Measurements from ENCODE around the gene BEND5.

The BEND5 gene

DNA sequence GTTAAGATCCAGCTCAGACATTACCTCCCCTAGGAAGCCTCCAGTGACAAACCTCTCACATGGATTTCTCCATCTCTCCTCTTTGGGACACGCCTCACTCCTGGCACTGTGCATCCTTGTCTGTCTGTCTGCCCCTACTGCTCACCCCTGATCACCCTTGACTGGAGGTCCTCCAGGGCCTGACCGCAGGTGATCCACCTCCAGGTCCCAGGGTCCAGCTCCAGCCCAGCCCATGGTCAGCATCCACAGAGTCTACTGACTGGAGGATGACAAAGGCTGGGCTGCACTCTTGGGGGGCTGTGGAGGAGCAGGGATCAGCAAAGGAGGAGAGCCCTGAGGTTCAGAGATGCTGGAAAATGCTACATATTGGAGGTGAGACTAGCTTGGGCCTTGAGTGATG lies 65.8 kb downstream of the BEND5 start:
- peaks cover 0 to 2% (median 0%) of the 10 kb centered on the region in 5 donors for H3K27me3 ChIP-seq (ENCODE audit: control insufficient read depth in 5 of 5, insufficient read depth in 4 of 5, low read length in 5 of 5)
- H3K36me3 ChIP-seq (ENCODE audit: control insufficient read depth in 5 of 5, insufficient read depth in 5 of 5, low read length in 5 of 5) = no peaks in the 10 kb centered on the region
- no peaks in the 10 kb centered on the region for H3K9me3 ChIP-seq (ENCODE audit: control insufficient read depth in 5 of 5, low read length in 5 of 5)
- no peak overlapping the region for H3K4me3 ChIP-seq (ENCODE audit: low read depth in 1 of 5, low read length in 5 of 5)
- no peak overlapping the region for H3K9ac ChIP-seq (ENCODE audit: low read length in 5 of 5)
- H3K27ac ChIP-seq (ENCODE audit: low read depth, low read length) = no peak overlapping the region
- no peaks in the 10 kb centered on the region for H3K4me1 ChIP-seq (ENCODE audit: control insufficient read depth in 5 of 5, insufficient read depth in 5 of 5, low read length in 5 of 5)

DNA sequence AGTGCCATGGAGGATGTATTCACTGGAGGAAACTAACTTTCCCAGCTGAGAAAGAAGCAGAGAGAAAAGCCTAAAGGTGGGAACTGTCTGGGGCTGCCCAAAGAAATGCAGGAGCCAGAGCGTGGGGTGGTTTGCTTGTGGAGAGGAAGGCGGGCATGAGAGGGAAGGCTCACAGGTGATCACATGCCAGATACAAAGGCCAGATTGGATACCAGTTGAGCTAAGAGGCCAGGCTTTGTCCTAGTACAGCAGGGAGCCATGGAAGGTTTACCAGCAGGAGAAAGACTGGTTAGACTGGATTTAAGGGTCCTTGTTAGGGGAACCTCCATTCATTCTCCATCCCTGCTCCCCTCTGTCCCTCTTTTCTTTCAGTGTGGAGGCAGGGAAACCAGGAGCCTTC lies 66.4 kb downstream of the BEND5 start:
- peaks cover 0 to 2% (median 0%) of the 10 kb centered on the region in 5 donors for H3K27me3 ChIP-seq (ENCODE audit: control insufficient read depth in 5 of 5, insufficient read depth in 4 of 5, low read length in 5 of 5)
- no peak overlapping the region for H3K4me3 ChIP-seq (ENCODE audit: low read depth in 1 of 5, low read length in 5 of 5)
- H3K9ac ChIP-seq (ENCODE audit: low read length in 5 of 5) = no peak overlapping the region
- H3K36me3 ChIP-seq (ENCODE audit: control insufficient read depth in 5 of 5, insufficient read depth in 5 of 5, low read length in 5 of 5) = no peaks in the 10 kb centered on the region
- H3K9me3 ChIP-seq (ENCODE audit: control insufficient read depth in 5 of 5, low read length in 5 of 5) = no peaks in the 10 kb centered on the region
- H3K4me1 ChIP-seq (ENCODE audit: control insufficient read depth in 5 of 5, insufficient read depth in 5 of 5, low read length in 5 of 5) = no peaks in the 10 kb centered on the region
- H3K27ac ChIP-seq (ENCODE audit: low read depth, low read length) = no peak overlapping the region

DNA sequence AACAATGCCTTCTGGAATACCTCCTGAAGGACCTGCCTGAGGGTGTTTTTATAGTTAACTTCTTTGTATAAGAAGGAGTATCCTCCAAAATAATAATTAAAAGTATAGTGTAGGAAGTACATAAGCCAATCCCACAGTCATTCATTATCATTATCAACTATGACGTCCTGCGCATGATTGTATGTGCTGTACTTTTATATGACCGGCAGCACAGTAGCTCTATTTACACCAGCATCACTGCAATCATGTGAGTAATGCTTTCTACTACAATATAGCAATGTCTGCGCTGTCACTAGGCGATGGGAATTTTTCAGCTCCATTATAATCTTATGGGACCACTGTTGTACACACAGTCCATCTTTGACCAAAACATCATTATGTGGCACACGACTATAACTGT lies 72.0 kb downstream of the BEND5 start:
- Histone ChIP-seq H3K4me1 (ENCODE audit: control insufficient read depth in 5 of 5, insufficient read depth in 5 of 5, low read length in 5 of 5) (no peaks in the 10 kb centered on the region), H3K27ac (ENCODE audit: low read depth, low read length) (no peak overlapping the region), H3K9ac (ENCODE audit: low read length in 5 of 5) (no peak overlapping the region), H3K9me3 (ENCODE audit: control insufficient read depth in 5 of 5, low read length in 5 of 5) (no peaks in the 10 kb centered on the region), H3K27me3 (ENCODE audit: control insufficient read depth in 5 of 5, insufficient read depth in 4 of 5, low read length in 5 of 5) (no peaks in the 10 kb centered on the region), H3K36me3 (ENCODE audit: control insufficient read depth in 5 of 5, insufficient read depth in 5 of 5, low read length in 5 of 5) (no peaks in the 10 kb centered on the region), H3K4me3 (ENCODE audit: low read depth in 1 of 5, low read length in 5 of 5) (no peak overlapping the region)

DNA sequence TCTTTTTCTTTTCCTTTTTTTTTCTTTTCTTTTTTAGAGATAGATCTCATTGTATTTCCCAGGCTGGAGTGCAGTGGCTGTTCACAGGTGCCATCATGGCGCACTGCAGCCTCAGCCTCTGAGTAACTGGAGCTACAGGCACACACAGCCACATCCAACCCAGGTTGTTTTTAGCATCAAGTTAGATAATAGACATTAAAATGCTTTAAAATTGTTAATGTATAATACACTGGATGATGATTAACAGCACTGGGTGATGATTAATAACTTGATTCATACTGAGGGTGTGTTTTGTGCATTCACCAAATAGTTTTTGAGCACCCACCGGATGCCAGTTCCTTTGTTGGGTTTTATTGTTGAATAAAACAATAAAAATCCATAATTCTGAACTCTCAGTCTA lies 75.2 kb downstream of the BEND5 start:
- no peak overlapping the region for H3K27ac ChIP-seq (ENCODE audit: low read depth, low read length)
- H3K36me3 ChIP-seq (ENCODE audit: control insufficient read depth in 5 of 5, insufficient read depth in 5 of 5, low read length in 5 of 5) = no peaks in the 10 kb centered on the region
- H3K4me1 ChIP-seq (ENCODE audit: control insufficient read depth in 5 of 5, insufficient read depth in 5 of 5, low read length in 5 of 5) = no peaks in the 10 kb centered on the region
- H3K27me3 ChIP-seq (ENCODE audit: control insufficient read depth in 5 of 5, insufficient read depth in 4 of 5, low read length in 5 of 5) = peaks cover 0 to 4% (median 0%) of the 10 kb centered on the region in 5 donors
- H3K9me3 ChIP-seq (ENCODE audit: control insufficient read depth in 5 of 5, low read length in 5 of 5) = no peaks in the 10 kb centered on the region
- H3K4me3 ChIP-seq (ENCODE audit: low read depth in 1 of 5, low read length in 5 of 5) = no peak overlapping the region
- H3K9ac ChIP-seq (ENCODE audit: low read length in 5 of 5) = no peak overlapping the region

DNA sequence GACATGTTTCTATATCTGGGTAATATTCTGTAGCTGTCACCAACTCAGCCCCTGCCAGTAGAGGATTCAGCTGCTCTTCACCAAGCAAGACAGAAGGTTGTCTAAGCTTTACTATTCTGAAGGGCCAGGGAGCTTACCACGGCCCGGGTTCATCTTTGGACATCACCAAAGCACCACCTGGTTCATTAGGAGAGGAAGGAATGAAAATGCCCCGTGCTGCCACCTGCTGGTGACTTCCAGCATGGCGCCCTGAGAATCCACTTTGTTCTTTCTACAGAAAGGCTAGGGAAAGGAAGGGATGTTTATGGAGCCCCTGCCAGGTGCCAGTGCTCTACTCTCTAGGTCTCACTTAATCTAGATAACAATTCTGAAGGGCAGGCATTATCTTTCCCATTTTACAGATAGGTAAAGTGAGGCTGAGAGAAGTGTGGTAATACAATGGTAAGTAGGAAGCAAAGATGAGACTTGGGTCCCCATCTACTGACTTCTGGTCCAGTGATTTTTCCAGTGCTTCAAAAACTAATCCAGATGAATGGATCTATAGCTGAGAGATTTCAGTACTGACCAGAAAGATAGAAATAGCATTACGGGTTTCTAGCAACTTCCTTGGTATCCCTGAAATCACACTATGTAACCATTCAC lies 79.5 kb downstream of the BEND5 start:
- no peaks in the 10 kb centered on the region for H3K9me3 ChIP-seq (ENCODE audit: control insufficient read depth in 5 of 5, low read length in 5 of 5)
- H3K27me3 ChIP-seq (ENCODE audit: control insufficient read depth in 5 of 5, insufficient read depth in 4 of 5, low read length in 5 of 5) = peaks cover 0 to 10% (median 6%) of the 10 kb centered on the region in 5 donors
- no peak overlapping the region for H3K9ac ChIP-seq (ENCODE audit: low read length in 5 of 5)
- no peak overlapping the region for H3K27ac ChIP-seq (ENCODE audit: low read depth, low read length)
- H3K4me3 ChIP-seq (ENCODE audit: low read depth in 1 of 5, low read length in 5 of 5) = no peak overlapping the region
- no peaks in the 10 kb centered on the region for H3K4me1 ChIP-seq (ENCODE audit: control insufficient read depth in 5 of 5, insufficient read depth in 5 of 5, low read length in 5 of 5)
- no peaks in the 10 kb centered on the region for H3K36me3 ChIP-seq (ENCODE audit: control insufficient read depth in 5 of 5, insufficient read depth in 5 of 5, low read length in 5 of 5)

DNA sequence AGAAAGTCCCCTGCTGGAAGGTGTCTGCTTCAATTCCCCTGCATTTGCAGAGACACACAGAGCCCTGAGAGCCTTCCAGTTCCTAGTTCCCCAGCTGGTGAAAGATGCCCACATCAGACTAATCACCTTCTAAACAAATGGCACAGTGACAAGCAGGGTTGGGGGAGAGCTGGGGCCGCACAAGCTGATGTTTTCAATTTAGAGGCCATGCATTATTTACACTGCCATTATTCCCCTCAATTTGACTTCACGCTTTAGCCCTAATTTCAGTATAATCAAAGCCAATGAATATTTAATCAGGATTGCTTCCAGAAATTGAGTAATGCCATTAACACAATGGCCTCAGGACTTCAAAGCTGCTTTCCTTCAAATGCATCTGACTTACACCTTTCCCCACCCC lies 81.5 kb downstream of the BEND5 start:
- no peaks in the 10 kb centered on the region for H3K36me3 ChIP-seq (ENCODE audit: control insufficient read depth in 5 of 5, insufficient read depth in 5 of 5, low read length in 5 of 5)
- peaks cover 0 to 10% (median 6%) of the 10 kb centered on the region in 5 donors for H3K27me3 ChIP-seq (ENCODE audit: control insufficient read depth in 5 of 5, insufficient read depth in 4 of 5, low read length in 5 of 5)

DNA sequence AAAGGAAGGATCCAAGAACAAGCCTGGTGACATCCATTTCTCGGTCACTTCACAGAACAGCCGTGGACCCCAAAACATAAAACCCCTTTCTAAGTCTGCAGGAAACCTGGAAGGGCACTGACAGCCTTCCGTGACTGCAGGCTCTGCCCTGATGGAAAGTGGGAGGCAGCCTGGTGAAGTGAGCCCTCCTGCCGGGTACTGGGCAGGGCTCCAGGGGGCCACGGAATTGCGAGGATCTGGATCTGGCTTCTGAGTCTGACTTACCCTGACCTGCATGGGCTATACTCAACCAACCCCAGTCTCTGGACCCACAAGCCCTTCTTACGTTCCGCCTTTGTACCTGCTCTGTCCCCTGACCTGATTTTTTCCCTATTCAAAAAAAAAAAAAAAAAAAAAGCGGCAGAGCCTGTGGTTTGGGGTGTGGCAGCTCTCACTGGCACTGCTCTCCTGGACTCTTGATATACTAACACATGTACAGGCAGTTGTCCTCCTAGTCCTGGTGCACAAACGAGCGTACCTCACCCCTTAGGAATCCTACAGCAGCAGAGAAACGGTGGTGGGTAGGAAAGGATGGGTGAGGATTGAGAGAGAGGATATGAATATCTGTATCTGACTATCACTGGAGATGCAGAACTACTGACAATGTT lies 82.9 kb downstream of the BEND5 start:
- H3K9me3 ChIP-seq (ENCODE audit: control insufficient read depth in 5 of 5, low read length in 5 of 5) = no peaks in the 10 kb centered on the region
- H3K4me3 ChIP-seq (ENCODE audit: low read depth in 1 of 5, low read length in 5 of 5) = no peak overlapping the region
- peaks cover 0 to 10% (median 6%) of the 10 kb centered on the region in 5 donors for H3K27me3 ChIP-seq (ENCODE audit: control insufficient read depth in 5 of 5, insufficient read depth in 4 of 5, low read length in 5 of 5)
- H3K27ac ChIP-seq (ENCODE audit: low read depth, low read length) = no peak overlapping the region
- H3K4me1 ChIP-seq (ENCODE audit: control insufficient read depth in 5 of 5, insufficient read depth in 5 of 5, low read length in 5 of 5) = no peaks in the 10 kb centered on the region
- H3K9ac ChIP-seq (ENCODE audit: low read length in 5 of 5) = no peak overlapping the region
- H3K36me3 ChIP-seq (ENCODE audit: control insufficient read depth in 5 of 5, insufficient read depth in 5 of 5, low read length in 5 of 5) = no peaks in the 10 kb centered on the region

More for the DNA sequence above, 81.5 kb downstream of the BEND5 start:
- H3K9ac ChIP-seq (ENCODE audit: low read length in 5 of 5) = no peak overlapping the region
- H3K27ac ChIP-seq (ENCODE audit: low read depth, low read length) = no peak overlapping the region
- H3K4me3 ChIP-seq (ENCODE audit: low read depth in 1 of 5, low read length in 5 of 5) = no peak overlapping the region
- no peaks in the 10 kb centered on the region for H3K9me3 ChIP-seq (ENCODE audit: control insufficient read depth in 5 of 5, low read length in 5 of 5)
- H3K4me1 ChIP-seq (ENCODE audit: control insufficient read depth in 5 of 5, insufficient read depth in 5 of 5, low read length in 5 of 5) = no peaks in the 10 kb centered on the region

DNA sequence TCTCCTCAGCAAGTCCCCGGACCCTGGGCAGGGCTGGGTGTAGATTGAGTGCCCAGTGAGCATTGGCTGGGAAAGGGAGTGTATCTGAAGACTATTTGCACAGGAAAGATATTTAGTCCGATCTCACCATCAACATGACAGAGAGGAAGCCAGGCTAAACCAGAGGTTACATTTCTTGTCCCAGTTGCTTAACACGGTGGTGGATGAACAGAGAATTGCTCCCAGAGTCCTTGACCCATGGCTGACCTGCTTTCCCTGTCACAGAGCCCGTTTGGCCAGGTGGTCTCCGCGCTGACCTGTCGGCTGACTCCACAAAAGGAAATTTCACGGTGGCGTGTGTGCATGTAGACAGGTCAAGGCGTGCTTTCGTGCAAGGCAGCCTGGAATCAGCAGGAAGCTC lies 83.5 kb downstream of the BEND5 start:
- Histone ChIP-seq H3K4me3 (ENCODE audit: low read depth in 1 of 5, low read length in 5 of 5) (no peak overlapping the region), H3K4me1 (ENCODE audit: control insufficient read depth in 5 of 5, insufficient read depth in 5 of 5, low read length in 5 of 5) (no peaks in the 10 kb centered on the region), H3K36me3 (ENCODE audit: control insufficient read depth in 5 of 5, insufficient read depth in 5 of 5, low read length in 5 of 5) (no peaks in the 10 kb centered on the region), H3K9me3 (ENCODE audit: control insufficient read depth in 5 of 5, low read length in 5 of 5) (no peaks in the 10 kb centered on the region), H3K27me3 (ENCODE audit: control insufficient read depth in 5 of 5, insufficient read depth in 4 of 5, low read length in 5 of 5) (peaks cover 0 to 6% (median 6%) of the 10 kb centered on the region in 5 donors), H3K9ac (ENCODE audit: low read length in 5 of 5) (no peak overlapping the region), H3K27ac (ENCODE audit: low read depth, low read length) (no peak overlapping the region)

DNA sequence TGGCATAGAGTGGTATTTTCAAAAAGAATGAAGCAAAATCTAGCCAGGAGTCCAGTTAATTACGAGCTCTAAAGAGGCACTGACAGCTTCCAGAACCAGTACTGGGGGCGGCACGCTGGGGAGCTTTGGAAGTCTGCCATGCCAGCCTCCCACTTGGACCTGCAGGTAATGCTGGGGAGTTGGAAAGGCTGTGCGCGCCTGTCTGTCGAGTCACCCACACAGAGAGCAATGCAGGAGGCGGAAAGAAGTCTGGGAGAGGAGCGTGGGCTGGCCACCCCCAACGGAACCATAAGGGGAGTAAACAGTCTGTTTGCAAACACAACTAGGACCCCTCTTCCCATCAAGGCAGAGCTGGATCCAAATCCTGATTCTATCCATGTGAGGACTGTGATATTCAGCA lies 84.5 kb downstream of the BEND5 start:
- Histone ChIP-seq H3K36me3 (ENCODE audit: control insufficient read depth in 5 of 5, insufficient read depth in 5 of 5, low read length in 5 of 5) (no peaks in the 10 kb centered on the region), H3K4me3 (ENCODE audit: low read depth in 1 of 5, low read length in 5 of 5) (no peak overlapping the region), H3K27ac (ENCODE audit: low read depth, low read length) (no peak overlapping the region), H3K4me1 (ENCODE audit: control insufficient read depth in 5 of 5, insufficient read depth in 5 of 5, low read length in 5 of 5) (no peaks in the 10 kb centered on the region), H3K27me3 (ENCODE audit: control insufficient read depth in 5 of 5, insufficient read depth in 4 of 5, low read length in 5 of 5) (peaks cover 0 to 6% (median 6%) of the 10 kb centered on the region in 5 donors), H3K9ac (ENCODE audit: low read length in 5 of 5) (no peak overlapping the region), H3K9me3 (ENCODE audit: control insufficient read depth in 5 of 5, low read length in 5 of 5) (no peaks in the 10 kb centered on the region)

DNA sequence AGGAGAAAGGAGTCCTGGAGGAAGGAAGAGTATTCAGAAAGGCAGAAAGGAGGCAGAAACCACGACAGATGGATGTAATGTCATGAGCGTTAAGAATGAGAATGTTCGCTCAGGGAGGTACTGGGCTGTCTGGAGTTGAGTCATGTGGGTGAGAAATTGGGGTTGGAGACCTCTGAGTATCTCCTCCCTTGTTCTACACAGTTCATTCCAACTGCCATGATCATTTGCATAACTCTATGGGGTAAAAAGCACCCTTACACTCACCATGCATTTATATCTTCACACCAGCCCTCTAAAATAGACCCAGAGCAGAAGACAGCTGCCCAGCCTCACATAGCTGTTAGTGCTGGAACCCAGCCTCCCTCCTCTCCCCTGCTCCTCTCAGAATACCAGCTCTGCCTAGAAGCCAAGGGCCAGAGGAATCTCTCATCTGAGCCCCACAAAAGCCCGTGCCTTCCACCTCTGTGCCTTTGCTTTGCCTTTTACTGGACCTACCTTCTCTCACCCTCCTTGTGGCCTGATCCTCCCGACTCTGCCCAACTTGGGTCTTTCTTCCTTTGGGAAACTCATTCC lies 85.2 kb downstream of the BEND5 start:
- Histone ChIP-seq H3K27me3 (ENCODE audit: control insufficient read depth in 5 of 5, insufficient read depth in 4 of 5, low read length in 5 of 5) (peaks cover 0 to 6% (median 6%) of the 10 kb centered on the region in 5 donors), H3K36me3 (ENCODE audit: control insufficient read depth in 5 of 5, insufficient read depth in 5 of 5, low read length in 5 of 5) (no peaks in the 10 kb centered on the region), H3K27ac (ENCODE audit: low read depth, low read length) (no peak overlapping the region), H3K4me1 (ENCODE audit: control insufficient read depth in 5 of 5, insufficient read depth in 5 of 5, low read length in 5 of 5) (no peaks in the 10 kb centered on the region), H3K4me3 (ENCODE audit: low read depth in 1 of 5, low read length in 5 of 5) (no peak overlapping the region), H3K9me3 (ENCODE audit: control insufficient read depth in 5 of 5, low read length in 5 of 5) (no peaks in the 10 kb centered on the region), H3K9ac (ENCODE audit: low read length in 5 of 5) (no peak overlapping the region)
